Epithelial cell of proximal tubule (primary cell): ENCODE results near the gene CNOT3. TPM values are rescaled to one million over a fixed set of nuclear protein-coding genes. Genes with fewer than 3 reads are reported as not detected.
"Not testable (repeated sequence)": the region's sequence is repeated elsewhere in the genome, so short reads cannot be mapped to it uniquely, and the experiment has no call there.

Experiments
- DNase-seq: peaks from one replicate; pipeline ENCODE4 v3.0.0-alpha.2; 2011; ENCODE audit warnings: low read depth
- H3K4me3 ChIP-seq: 2 replicates; pipeline ENCODE4 v1.5.1; 2011; ENCODE audit warnings: low read depth, mild to moderate bottlenecking, low read length
- CTCF ChIP-seq: conservative IDR thresholded peaks from 2 replicates; pipeline ENCODE4 v1.5.1; 2012; ENCODE audit warnings: low read depth, mild to moderate bottlenecking, low read length
- total RNA-seq: library from RNA; depleted of rRNA; stranded (reverse); fragments of >200 nt; gene quantifications from 2 replicates; pipeline ENCODE4 v1.2.3, GENCODE V29; 2015

The CNOT3 gene
- 17.7 and 20.5 TPM in 2 replicates for total RNA-seq

- H3K4me3 ChIP-seq = peak within 1 kb of the TSS; percentile 88
- no peak for DNase-seq
- TF ChIP-seq CTCF = peak; percentile 22
Observed at GRCh38 chr19:54137699-54138488, at the start of gene CNOT3. Gene CNOT3, plus strand, starts transcription at chr19:54137762. Its CDS starts 5,217 bp downstream, at chr19:54142979.

GRCh38 chr19:54094426-54095000, 43.0 kb upstream of the CNOT3 start:
- TF ChIP-seq CTCF = no peak

GRCh38 chr19:54095136-54095858, 42.3 kb upstream of the CNOT3 start:
- peak overlapping the region; percentile 34 for H3K4me3 ChIP-seq
- TF ChIP-seq CTCF = no peak
- no peak for DNase-seq

More at GRCh38 chr19:54094426-54095000, 43.0 kb upstream of the CNOT3 start:
- no peak overlapping the region for H3K4me3 ChIP-seq
- no peak for DNase-seq

- not testable (repeated sequence) for DNase-seq
- peak overlapping the region; percentile 44 for H3K4me3 ChIP-seq
Observed at GRCh38 chr19:54095859-54096616, 41.5 kb upstream of the CNOT3 start.

GRCh38 chr19:54096617-54097106, 40.9 kb upstream of the CNOT3 start:
- no peak for DNase-seq
- H3K4me3 ChIP-seq = peak overlapping the region; percentile 44
- peak; percentile 38 for TF ChIP-seq CTCF

- no peak overlapping the region for H3K4me3 ChIP-seq
- no peak for TF ChIP-seq CTCF
- DNase-seq = no peak
Observed at GRCh38 chr19:54099190-54099902, 38.2 kb upstream of the CNOT3 start.

- not testable (repeated sequence) for H3K4me3 ChIP-seq, DNase-seq
Observed at GRCh38 chr19:54099903-54100255, 37.7 kb upstream of the CNOT3 start.
